T-helper 9 cell (primary cell): ENCODE results near the gene ZFPM1.
A peak's percentile ranks its signal among the peaks of the same experiment; 100 is the strongest.

Experiments
- DNase-seq: peaks from one replicate; pipeline ENCODE4 v3.0.0-alpha.2; 2020

ZFPM1 gene

DNA sequence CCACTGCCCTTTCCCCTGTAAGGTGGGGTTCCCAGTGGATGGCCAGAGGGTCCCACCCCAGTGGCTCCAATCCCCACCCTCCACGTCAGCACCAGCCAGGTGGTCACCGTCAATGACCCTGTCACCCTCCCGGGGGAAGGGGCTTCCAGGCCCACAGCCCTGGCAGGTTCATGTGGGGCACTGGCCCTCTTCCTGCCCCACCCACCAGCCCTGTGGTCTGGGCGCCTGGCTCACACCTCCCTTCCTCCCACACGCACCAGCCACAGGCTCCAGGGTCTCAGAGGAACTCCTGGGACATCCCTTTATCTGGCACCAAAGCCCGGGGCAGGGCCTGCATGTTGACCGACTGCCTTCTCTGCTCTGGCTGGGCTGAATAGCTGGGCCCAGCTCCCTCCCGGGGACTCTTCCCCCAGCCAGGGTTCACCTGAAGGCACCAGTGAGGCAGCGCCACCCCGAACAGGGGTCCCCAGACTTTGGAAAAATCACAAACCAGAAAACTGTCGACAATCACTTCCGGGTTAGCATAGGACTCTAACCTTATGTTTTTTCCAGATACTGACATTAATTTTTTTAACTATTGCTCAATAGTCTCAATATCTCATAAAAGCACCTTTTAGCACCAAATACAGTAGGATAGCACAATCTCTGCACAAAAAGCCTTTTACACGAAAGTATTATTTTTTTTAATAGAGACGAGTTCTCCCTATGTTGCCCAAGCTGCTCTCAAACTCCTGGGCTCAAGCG, 95.2 kb downstream of the ZFPM1 start:
- DNase-seq: no peak

DNA sequence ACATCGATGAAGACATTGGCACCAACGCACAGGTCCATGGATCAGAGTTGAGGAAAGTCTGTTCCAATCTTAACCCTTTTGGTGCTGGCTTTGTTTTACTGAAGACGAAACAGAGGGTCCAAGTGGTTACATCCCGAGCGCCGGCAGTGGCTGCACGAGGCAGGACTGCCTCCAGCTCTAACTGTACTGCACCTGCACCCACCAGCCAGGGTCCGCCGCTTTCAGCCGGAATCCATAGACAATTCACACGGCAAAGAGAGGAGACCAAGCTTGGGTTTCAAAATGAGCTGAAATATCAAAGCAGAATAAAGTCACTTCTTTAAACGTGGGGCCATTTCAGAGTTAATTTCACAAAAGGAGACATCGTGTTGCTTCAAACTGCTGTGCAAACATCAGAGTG, 95.9 kb downstream of the ZFPM1 start:
- DNase-seq: no peak

DNA sequence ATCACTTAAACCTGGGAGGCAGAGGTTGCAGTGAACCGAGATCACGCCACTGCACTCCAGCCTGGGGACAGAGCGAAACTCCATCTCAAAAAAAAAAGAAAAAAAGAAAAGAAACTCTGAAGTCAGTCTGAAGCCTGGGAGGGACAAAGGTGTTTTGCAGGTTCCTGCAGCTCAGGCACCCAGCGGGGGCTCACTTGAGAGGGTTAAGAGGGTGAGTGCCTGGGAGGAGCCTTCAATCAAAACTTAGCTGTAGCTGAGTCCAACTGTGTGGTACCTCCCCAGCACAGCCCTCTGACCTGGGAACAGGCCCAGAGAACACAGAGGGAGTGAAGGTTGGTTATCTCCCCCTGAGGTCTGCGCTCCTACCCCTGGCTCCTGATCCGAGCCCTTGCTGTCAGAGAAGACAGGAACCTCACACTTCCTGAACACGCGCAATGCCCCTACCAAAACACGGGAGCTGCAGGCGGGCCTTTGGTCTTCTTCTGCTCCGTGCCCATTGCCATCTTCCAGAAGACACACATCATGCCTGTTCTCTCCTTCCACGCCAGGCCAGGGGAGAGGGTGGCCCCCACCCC, 96.7 kb downstream of the ZFPM1 start:
- DNase-seq: no peak

DNA sequence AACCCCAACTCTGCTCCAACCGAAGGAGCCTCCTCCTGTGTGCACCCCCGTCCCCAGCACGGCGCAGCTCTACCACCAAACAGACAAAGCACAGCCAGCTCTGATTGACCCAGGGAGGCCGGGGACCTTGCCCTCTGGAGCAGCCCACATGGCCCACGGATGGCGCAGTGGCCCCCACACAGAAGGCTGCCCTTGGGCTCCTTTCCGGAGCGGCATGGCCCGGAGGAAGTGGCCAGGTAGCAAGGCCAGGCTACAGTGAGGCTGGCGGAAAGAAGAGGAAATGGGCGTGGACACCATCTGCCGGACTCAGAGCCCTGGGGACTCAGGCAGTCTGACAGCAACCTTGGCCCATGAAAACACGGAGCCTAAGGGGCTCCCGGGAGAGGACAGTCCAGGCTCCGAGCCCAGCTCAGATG, 97.2 kb downstream of the ZFPM1 start:
- no peak for DNase-seq

DNA sequence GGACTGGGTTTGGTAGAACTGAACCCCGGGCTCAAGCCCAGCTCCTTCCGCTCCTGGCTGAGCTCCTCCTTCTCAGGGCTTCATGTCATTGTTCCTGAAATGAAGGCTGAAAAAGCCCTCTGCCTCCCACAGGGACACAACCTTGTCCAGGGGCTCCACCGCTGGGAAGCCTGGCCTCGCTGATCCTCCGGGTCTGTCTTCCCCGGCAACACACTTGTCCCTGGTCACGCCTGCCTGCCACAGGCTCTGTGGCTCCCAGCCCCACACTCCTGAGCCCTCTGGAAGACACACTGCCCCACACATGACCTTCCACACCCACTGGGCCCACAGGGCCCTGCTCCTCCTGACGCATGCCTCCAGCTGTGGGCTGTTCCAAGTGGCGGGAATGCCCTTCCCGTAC, 99.1 kb downstream of the ZFPM1 start:
- no peak for DNase-seq

DNA sequence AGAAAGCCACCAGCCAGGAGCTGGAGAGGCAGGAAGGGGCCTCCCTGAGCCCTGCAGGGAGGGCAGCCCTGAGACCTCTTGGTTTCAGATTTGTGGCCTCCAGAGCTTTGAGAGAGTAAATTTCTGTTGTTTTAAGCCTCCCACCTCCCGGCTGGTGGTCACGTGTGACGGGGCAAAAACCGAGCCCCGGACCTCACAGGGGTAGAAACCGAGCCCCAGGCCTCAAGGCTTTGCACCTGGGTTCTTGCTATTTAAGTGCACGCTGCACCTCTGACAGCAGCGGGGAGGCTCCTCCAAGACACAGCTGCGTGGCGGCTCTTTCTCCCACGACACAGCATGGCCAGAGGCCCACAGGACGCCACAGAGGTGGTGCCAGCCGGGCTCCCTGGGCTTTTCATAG, 99.7 kb downstream of the ZFPM1 start:
- no peak for DNase-seq

DNA sequence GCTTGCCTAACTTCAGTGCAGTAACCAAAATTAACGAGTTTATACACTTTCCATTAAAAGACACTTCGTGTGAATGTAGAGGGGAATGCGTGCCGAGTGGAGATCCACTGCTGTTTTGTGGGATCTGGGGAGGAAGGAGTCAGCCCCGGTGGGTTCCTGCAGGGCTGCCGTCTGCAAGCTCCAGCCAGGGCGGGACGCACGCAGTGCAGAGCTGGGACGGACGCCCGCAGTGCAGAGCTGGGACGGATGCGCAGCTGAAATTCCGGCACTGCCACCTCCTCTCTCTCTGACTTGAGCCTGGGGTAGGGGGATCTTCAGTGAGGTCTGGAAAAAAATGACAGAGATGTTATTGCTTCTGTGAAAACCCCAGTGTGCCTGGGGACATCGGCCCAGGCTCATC, 100.7 kb downstream of the ZFPM1 start:
- no peak for DNase-seq

DNA sequence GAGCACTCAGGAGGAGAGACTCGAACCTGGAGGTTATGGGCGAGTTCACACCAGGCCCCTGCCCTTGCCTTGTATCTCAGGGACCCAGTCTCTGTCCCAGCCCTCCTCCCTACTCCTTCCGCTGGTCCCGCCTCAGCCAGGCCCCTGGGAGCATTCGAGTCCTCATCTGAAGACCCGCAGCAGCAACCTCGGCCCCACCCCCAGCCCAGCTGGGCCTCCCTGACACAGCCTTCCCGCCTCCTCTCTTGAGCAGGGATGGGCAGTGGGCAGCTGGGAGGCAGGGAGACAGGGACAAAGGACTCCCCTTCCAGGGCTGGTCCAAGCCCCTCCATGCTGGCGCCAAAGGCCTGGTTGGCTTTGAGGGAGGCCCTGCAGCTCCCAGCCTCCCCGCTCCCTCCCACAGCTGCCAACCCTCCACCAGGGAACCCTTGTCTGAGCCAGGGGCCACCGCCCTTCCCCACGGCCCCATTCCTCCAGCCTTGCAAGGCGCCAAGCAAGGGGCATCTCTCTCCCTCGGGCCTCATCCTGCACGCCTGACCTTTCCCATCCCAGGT, 101.7 kb downstream of the ZFPM1 start:
- DNase-seq: no peak

DNA sequence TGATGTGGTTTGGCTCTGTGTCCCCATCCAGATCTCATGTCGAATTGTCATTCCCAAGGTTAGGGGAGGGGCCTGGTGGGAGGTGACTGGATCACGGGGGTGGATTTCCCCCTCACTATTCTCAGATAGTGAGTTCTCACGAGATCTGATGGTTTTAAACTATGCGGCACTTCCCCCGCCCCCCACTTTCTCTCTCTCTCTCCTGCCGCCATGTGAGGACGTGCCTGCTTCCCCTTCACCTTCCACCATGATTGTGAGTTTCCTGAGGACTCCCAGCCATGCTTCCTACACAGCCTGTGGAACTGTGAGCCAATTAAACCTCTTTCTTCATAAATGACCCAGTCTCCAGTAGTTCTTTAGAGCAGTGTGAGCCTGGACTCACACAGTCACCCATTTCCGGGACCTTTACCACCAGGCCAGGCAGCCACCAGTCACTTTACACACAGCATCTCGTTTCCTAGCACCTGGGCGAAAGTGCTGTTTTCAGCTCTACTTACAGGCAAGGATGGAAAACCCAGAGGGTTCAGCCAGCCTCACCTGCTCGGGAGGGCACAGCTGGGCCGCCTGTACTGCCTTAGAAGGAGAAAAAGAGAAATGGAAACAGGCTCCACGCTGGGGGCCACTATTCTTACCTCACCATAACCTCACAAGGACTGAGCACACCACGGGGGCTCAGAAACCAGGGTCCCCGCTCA, 103.4 kb downstream of the ZFPM1 start:
- DNase-seq: no peak

DNA sequence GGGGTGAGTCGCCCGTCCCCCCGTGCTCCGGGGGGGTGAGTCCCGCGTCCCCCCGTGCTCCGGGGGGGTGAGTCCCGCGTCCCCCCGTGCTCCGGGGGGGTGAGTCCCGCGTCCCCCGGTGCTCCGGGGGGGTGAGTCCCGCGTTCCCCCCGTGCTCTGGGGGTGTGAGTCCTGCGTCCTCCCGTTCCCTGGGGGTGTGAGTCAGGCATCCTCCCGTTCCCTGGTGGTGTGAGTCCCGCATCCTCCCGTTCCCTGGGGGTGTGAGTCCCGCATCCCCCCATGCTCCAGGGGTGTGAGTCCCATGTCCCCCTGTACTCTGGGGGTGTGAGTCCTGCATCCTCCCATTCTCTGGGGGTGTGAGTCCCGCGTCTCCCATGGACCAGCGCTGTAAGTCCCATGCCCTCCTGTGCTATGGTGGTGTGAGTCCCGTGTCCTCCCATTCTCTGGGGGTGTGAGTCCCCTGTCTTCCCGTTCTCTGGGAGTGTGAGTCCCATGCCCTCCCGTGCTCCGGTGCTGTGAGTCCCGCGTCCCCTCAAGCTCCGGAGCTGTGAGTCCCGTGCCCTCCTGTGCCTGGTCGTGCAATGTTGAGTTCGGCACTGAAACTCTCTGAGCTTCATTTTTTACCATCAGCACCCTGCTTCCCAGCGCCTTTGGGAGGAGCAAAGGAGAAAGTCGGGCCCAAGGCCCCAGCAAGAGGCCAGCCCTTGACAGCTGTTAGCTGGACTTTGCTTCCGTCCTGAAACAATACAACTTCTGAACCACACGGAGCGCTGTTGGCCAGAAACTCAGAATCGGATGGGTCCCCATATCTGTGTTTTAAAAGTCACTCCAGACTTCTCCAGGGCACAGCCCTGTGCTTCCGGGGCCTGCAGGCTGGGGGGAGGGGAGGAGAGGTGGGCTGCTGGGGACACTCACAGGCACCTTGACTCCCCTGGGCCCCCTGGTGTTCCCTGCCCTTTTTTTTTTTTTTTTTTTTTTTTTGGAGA, 105.7 kb downstream of the ZFPM1 start:
- no peak for DNase-seq

DNA sequence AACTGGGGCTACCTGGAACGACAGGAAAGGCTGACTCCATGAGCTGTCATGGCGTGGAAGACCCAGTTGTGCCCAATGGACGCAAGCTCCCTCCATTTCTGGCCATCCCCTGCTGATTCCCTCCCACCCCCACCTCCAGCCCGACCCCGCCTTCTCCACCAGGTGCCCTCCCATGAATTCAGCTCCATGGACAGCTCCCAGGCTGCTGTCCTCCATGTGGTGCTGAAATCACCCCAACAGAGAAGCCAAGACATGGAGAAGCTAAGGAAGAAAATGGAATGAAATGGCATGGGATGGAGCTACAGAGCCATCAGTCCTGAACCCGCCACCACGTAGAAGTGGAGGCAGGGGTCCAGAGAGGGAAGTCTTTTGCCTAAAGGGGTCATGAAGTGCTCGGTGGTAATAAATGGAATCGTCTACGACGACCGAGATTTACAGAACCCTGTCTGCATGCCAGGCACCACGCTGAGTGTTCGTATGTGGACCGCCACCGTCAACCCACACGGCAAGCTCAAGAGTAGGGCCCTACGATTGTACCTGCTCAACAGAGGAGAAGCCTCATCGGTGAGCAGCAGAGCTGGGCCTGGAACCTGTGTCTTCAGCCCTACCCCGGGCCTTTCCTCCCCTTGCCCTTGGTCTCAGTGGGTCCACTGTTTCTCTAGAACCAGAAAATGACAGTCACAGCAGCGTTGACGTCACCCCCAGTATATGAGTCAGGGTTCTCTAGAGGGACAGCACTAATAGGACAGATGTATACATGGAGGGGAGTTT, 107.8 kb downstream of the ZFPM1 start:
- DNase-seq: no peak

DNA sequence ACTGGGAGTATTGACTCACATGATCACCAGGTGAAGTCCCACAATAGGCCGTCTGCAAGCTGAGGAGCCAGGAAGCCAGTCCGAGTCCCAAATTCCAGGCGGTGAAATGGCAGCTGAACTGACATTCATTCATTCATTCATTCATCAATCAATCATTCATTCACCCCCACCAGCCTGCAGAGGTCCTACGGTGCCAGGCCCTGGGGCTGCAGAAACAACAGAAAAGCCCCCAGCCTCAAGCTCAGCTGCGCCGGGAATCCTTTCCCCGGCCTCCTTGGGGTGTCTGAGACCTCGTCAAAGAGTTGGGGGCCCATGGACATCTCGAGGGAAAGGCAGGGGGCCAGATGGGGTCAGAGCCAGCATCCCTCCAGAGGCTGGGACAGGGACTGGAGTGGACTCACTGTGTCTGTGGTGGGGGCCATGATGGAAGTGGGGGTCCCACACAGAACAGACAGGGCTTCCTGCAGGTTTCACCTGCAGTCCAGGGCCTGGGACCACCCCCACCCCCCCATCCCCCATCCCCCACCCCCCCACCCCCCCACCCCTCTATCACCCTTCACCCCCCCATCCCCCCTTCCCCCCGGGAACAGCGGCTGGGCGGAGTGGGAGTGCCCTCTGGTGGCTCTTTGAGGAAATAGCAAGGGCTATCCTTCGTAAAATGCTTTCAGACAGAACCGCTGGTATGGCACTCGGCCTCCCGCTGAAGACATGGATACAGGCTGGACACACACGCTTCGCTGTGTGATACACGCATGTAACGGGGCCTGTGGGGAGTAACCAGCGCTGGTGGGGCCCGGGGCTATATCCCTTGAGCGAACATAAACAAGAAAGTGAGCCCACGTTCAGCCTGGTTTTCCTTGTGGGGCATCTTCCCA, 108.6 kb downstream of the ZFPM1 start:
- peak; percentile 34 for DNase-seq

DNA sequence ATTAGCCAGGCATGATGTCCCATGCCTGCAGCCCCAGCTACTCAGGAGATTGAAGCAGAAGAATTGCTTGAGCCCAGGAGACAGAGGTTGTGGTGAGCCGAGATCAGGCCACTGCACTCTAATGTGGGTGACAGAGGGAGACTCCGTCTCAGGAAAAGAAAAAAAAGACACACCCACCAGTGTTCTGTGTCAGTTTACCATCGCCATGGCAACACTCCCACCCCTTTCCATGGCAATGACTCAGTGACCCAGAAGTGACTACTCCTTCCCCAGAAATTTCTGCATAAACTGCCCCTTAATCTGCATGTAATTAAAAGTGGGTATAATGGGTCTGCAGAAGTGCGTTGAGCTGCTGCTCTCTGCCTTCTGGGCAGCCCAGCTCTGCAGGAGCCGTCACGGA, 113.1 kb downstream of the ZFPM1 start:
- no peak for DNase-seq

DNA sequence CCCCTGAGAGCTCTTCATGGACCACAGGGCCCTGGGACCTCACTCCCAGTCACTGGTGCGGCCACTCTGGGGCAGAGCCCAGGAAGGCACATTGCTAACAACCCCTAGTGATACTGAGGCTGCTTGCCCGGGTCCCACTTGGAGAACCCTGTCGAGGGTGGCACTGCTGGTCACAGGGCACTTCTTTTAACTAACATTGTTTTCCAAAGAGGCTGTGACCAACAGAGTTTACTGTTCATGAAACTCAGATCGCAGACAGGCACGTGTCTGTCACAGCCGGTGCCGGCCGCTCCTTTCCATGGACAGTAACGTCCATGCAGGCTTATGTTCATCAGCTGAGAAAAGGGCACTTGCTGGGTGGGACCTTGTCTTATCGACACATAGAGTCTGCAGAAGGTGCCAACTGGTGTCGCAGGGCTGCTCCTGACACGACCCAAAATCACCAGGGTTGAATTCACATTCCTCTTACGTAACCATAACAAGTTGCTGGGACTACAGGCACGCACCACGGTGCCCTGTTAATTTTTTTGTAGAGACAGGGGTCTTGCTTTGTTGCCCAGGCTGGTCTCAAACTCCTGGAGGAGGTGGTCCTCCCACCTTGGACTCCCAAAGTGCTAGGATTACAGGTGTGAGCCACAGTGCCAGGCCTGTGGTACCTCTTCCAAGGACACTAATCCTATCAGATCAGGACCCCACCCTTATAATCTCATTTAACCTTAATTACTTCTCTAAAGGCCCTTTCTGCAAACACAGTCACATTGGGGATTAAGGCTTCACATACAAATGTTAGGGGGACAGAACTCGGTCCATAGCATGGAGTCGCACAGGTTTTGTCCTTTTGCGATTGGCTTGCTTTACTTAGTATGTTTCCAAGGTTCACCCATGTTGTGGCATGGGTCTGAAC, 115.9 kb downstream of the ZFPM1 start:
- DNase-seq: no peak

DNA sequence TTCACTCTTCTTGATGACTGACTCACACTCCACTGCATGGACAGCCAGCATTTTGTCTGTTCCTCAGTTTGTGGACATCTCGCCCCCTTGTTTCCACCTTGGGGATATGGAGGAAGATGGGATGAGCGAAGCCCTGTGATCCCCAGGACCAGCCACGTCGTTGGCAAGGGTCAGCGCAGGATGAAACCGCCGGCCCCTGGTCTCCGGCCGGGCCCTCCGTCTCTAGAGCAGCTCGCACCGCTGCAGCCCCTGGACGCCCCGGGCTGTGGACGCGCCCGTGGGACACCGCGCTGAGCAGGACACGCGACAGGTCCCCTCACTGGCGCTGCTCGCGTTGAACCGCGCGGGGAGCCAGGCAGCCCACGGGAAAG, 116.5 kb downstream of the ZFPM1 start:
- DNase-seq: peak; percentile 5

DNA sequence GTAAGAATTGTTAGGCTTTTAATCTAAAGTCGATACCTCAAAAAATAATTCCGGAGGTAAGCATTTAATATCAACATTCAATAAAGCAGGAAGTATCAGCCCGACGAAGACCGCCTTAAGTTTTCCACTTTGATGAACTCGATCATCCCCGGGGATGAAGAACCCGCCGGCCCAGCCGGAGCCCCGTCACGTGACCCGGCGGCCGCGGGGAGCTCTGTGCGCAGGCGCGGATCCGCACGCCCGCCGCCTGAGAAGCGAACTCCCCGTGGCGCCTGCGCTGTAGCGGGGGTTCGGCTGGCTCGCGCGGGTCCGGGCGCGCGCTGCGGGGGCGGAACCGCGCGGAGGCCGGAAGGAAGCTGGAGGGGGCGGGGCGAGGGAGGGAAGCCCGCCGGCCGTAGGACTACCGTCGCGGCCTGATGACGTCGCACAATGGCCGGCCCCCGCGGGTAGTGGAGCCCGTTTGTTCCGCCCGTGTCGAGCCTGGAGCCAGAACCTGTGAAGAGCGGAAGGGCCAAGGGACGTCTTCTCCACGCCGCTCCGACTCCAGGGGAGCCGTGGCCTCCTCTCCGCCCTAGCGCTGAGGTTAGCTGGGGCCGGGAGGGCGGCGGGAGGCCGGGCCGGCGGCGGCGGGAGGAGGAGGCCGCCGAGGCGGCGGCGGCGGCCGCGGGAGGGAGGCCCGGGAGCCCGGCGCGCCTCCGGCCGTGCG, 117.1 kb downstream of the ZFPM1 start, which contains the start of gene ZC3H18:
Gene ZC3H18 (plus strand): TSS at position 419 of the 706 bp plus-strand sequence. CDS start 6,721 bp downstream, outside the sequence.
- peak; percentile 99 for DNase-seq

DNA sequence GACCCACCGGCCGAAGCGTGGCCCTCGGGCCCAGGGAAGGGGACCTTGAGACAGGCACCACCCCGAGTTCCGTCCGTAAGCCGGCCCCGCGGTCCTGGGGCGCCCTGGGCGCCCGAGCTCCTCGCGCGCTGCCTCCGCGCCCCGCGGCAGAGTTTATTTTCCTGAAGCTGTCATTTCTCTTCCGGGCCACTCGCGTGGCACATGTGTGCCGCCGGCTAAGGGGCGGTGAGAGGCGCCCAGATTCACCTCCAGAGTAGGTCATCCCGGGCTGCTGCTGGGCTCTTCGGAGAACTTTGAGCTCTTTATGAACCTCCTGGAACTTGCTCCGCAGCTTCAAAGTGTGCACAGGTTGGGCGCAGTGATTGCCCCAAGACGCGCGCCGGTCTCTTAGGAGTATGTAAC, 117.6 kb downstream of the ZFPM1 start:
- DNase-seq: peak; percentile 22

DNA sequence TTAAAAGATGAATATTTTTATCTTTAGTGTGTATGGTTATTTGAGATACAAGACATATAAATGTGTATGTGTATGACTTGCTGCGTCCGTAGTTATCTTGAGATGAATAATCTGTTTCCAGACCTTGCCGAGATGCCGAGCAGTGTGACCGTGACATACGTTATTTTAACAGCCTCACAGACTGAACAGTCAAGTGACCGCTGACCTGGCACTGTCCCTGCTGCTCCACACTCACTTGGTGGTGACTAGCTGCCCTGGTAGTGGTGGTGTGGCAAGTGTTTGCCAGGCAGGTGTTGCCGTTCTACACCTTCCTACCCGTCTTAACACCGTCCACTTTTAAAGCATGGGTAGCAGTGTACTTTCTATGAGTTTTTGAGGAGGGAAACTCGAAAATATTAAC, 122.2 kb downstream of the ZFPM1 start:
- DNase-seq: no peak

DNA sequence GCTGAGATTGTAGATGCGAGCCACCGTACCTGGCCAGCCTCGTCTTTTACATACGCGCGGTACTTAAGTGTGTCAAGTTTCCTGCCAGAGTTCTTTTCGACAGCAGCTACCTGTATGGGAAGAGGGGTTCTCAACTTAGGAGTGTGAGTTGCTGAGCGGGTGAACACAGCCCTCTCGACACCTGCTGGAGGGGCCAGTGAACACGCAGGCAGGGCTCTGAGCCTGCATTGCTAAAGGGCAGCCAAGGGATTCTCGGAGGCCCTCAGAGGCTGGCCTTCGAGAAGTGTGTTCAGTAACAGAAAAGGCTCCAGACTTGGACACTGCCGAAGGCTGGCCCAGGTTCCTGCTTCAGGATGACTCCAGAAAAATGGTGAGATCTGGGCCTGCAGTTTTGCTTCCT, 123.2 kb downstream of the ZFPM1 start:
- no peak for DNase-seq
